ENCODE measurements around the gene CBX4.

The CBX4 gene

GRCh38 chr17:79811868-79812352 is 27.3 kb downstream of the CBX4 start:
- DNase-seq = no peak

- peak; percentile 52 for DNase-seq
Measured at GRCh38 chr17:79811011-79811867, 28.0 kb downstream of the CBX4 start.

GRCh38 chr17:79810130-79811010 is 28.9 kb downstream of the CBX4 start:
- DNase-seq = peak; percentile 79

- no peak for DNase-seq
Measured at GRCh38 chr17:79809530-79810129, 29.6 kb downstream of the CBX4 start.

GRCh38 chr17:79808763-79809529 is 30.3 kb downstream of the CBX4 start:
- DNase-seq = peak; percentile 35

- no peak for DNase-seq
Measured at GRCh38 chr17:79806863-79807720, 32.1 kb downstream of the CBX4 start.

GRCh38 chr17:79806446-79806760 is 32.8 kb downstream of the CBX4 start:
- DNase-seq = no peak

GRCh38 chr17:79804856-79805696 is 34.2 kb downstream of the CBX4 start:
- no peak for DNase-seq

- peak; percentile 52 for DNase-seq
Measured at GRCh38 chr17:79803997-79804855, 35.0 kb downstream of the CBX4 start.

- DNase-seq = no peak
Measured at GRCh38 chr17:79803421-79803996, 35.7 kb downstream of the CBX4 start.

- DNase-seq = no peak
Measured at GRCh38 chr17:79802736-79803420, 36.4 kb downstream of the CBX4 start.

- no peak for DNase-seq
Measured at GRCh38 chr17:79802039-79802735, 37.1 kb downstream of the CBX4 start.

GRCh38 chr17:79801156-79802038 is 37.8 kb downstream of the CBX4 start:
- peak; percentile 34 for DNase-seq

GRCh38 chr17:79800325-79801155 is 38.7 kb downstream of the CBX4 start:
- peak; percentile 57 for DNase-seq

GRCh38 chr17:79799538-79800324 is 39.5 kb downstream of the CBX4 start:
- DNase-seq = peak; percentile 31
